Esophagus squamous epithelium (tissue), 4 donors: ENCODE data around the gene PIM2.

ENCODE experiments used
- POLR2A ChIP-seq, 4 donors: fragments of 450-650 bp; IDR thresholded peaks; one replicate each; pipeline ENCODE4 v1.6.1; 2017; ENCODE audit warnings: antibody characterized with exemption in 4 of 4, mild to moderate bottlenecking in 4 of 4, moderate library complexity in 3 of 4
- TF ChIP-seq, protein P1 (sequence below), 6 experiments: fragments of 450-650 bp in 4 of 6; fragments of 200-600 bp in 2 of 6; sonication (generic) in 2 of 6; IDR thresholded peaks; one replicate each; pipeline ENCODE4 v1.5.1; 2016 to 2019; ENCODE audit warnings: antibody characterized with exemption in 6 of 6, mild to moderate bottlenecking in 4 of 6, moderate library complexity in 4 of 6

DNA sequence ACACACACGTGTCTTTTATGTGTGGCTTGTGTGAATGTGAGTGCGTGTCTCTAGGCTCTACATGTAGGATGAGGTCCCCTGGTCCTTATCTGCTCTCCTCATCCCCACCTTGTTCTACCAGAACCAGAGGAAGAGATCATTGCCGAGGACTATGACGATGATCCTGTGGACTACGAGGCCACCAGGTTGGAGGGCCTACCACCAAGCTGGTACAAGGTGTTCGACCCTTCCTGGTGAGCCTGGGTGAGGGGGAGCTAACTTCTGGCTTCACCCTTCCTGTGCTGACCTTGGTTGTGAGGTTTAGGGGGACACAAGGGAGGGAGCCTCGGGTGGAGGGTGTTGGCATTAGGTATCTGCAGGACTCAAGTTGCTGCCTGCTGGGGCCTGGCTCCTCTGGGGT, 17.8 kb downstream of the PIM2 start:
- TF ChIP-seq POLR2A (IDR thresholded peaks at IDR 0.05): no peak
- TF ChIP-seq, protein P1, sequence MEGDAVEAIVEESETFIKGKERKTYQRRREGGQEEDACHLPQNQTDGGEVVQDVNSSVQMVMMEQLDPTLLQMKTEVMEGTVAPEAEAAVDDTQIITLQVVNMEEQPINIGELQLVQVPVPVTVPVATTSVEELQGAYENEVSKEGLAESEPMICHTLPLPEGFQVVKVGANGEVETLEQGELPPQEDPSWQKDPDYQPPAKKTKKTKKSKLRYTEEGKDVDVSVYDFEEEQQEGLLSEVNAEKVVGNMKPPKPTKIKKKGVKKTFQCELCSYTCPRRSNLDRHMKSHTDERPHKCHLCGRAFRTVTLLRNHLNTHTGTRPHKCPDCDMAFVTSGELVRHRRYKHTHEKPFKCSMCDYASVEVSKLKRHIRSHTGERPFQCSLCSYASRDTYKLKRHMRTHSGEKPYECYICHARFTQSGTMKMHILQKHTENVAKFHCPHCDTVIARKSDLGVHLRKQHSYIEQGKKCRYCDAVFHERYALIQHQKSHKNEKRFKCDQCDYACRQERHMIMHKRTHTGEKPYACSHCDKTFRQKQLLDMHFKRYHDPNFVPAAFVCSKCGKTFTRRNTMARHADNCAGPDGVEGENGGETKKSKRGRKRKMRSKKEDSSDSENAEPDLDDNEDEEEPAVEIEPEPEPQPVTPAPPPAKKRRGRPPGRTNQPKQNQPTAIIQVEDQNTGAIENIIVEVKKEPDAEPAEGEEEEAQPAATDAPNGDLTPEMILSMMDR (IDR thresholded peaks at IDR 0.05): no peak
